Thyroid gland (tissue), 4 donors: ENCODE data around the gene TRAF6. TPM values are rescaled to one million over a fixed set of nuclear protein-coding genes. Genes with fewer than 3 reads are reported as not detected.
"Not testable (repeated sequence)": the region's sequence is repeated elsewhere in the genome, so short reads cannot be mapped to it uniquely, and the experiment has no call there.

ENCODE experiments used
- DNase-seq, 2 donors: peaks; one replicate each; pipeline ENCODE4 v3.0.0-alpha.2; 2019
- H3K27ac ChIP-seq, 3 donors: fragments of 200-600 bp; sonication (generic); 1 replicate in 2 of 3; 2 replicates in 1 of 3; pipeline ENCODE4 v1.5.1; 2016 to 2019; ENCODE audit warnings: mild to moderate bottlenecking in 1 of 3, moderate library complexity in 1 of 3
- H3K27me3 ChIP-seq: fragments of 200-600 bp; sonication (generic); one replicate; pipeline ENCODE4 v1.5.1; 2019
- H3K36me3 ChIP-seq, 2 donors: fragments of 200-600 bp; sonication (generic); one replicate each; pipeline ENCODE4 v1.5.1; 2016 to 2019
- H3K4me1 ChIP-seq, 2 donors: fragments of 200-600 bp; sonication (generic); one replicate each; pipeline ENCODE4 v1.5.1; 2017 to 2019
- H3K4me3 ChIP-seq, 3 donors: fragments of 200-600 bp; sonication (generic); replicated peaks in 1 of 3; 1 replicate in 2 of 3; 2 replicates in 1 of 3; pipeline ENCODE4 v1.5.1; 2016; ENCODE audit warnings: mild to moderate bottlenecking in 1 of 3
- H3K9me3 ChIP-seq: fragments of 200-600 bp; sonication (generic); one replicate; pipeline ENCODE4 v1.5.1; 2017
- POLR2A ChIP-seq, 2 donors: fragments of 450-650 bp; IDR thresholded peaks; one replicate each; pipeline ENCODE4 v1.6.1; 2017; ENCODE audit warnings: antibody characterized with exemption in 2 of 2, mild to moderate bottlenecking in 2 of 2, moderate library complexity in 1 of 2
- WGBS, 2 donors: methylation state at CpG; one replicate each; pipeline ENCODE4 v1.1.5; 2017; 5-methylcytosine and 5-hydroxymethylcytosine counted together
- intact Hi-C: fragments of 100-400 bp; cut with DNase I; formaldehyde crosslinking; loops from one replicate; pipeline ENCODE4 v1.15.1; 2023
- total RNA-seq, 4 donors: library from RNA; depleted of rRNA; stranded (reverse); fragments of >200 nt; gene quantifications; one replicate each; pipeline ENCODE4 v1.2.3, GENCODE V29; 2016
- TF ChIP-seq, protein P1 (sequence below), 6 experiments: fragments of 200-600 bp in 3 of 6; fragments of 450-650 bp in 3 of 6; sonication (generic) in 3 of 6; IDR thresholded peaks; one replicate each; pipeline ENCODE4 v1.5.1; 2016 to 2019; ENCODE audit warnings: antibody characterized with exemption in 6 of 6, mild to moderate bottlenecking in 2 of 6, inconsistent platforms in 1 of 6, moderate library complexity in 1 of 6

TRAF6 gene
- total RNA-seq, 4 donors from 2014 or later: 16.0 to 30.5 (median 20.9) TPM

DNA sequence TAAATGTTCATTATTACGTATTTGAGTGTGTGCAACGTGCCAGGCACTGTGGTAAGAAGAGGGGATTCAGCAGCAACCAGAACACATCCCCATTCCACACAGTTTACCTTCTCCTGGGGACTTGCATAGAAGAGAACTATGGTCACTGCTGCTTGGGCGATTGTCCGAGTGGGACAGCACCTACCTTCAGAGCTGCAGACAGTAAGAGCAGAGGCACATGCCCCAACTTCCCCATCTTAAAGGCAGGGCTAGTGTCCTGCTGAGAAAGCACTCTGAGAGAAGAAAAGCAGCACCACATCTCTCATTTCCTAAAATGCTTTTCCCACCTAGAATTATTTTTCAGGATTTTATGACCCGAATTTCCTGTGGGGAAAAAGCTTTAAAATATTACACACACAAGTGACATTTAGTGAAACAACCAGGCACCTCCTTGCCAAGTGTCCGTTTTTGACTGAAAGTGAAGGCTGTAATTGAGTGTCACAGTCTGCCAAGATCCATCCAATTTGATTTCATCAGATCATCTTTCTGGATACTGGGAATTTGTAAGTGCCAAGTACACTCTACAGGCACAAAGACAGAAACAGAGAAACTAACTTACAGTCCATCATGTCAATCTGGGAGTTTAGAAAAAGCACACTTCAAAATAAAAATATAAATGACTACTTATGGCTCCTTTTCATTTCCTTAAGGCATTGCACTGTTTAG lies 24.6 kb downstream of the TRAF6 start:
- Histone ChIP-seq H3K9me3 (no peaks in the 10 kb centered on the region), H3K4me3 (no peak overlapping the region), H3K27me3 (no peaks in the 10 kb centered on the region), H3K36me3 (peaks cover 14 to 19% of the 10 kb centered on the region in 2 donors), H3K4me1 (no peaks in the 10 kb centered on the region), H3K27ac (no peak overlapping the region)
- no peak for DNase-seq
- intact Hi-C loops: no loop called here
- TF ChIP-seq POLR2A (IDR thresholded peaks at IDR 0.05): no peak
- WGBS, 2 donors: 82 to 84% methylated on average over 6 of the region's 6 CpGs

DNA sequence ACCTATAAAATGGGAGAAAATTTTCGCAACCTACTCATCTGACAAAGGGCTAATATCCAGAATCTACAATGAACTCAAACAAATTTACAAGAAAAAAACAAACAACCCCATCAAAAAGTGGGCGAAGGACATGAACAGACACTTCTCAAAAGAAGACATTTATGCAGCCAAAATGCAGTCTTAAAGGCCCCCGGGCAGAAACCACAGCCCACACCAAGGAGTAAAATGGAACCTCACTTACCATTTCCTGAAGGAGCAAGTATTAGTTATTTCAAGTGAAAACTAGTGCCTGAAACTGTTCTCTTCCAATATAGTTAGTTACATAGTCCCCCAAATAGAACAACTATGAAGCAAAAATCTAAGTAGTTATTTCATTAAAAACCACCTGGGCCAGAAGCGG lies 27.0 kb downstream of the TRAF6 start:
- H3K27ac ChIP-seq, H3K9me3 ChIP-seq, H3K4me3 ChIP-seq, H3K36me3 ChIP-seq, H3K4me1 ChIP-seq, intact Hi-C loops, DNase-seq, H3K27me3 ChIP-seq: not testable (repeated sequence)
- WGBS, 2 donors: 94 to 97% methylated on average over 3 of the region's 4 CpGs

DNA sequence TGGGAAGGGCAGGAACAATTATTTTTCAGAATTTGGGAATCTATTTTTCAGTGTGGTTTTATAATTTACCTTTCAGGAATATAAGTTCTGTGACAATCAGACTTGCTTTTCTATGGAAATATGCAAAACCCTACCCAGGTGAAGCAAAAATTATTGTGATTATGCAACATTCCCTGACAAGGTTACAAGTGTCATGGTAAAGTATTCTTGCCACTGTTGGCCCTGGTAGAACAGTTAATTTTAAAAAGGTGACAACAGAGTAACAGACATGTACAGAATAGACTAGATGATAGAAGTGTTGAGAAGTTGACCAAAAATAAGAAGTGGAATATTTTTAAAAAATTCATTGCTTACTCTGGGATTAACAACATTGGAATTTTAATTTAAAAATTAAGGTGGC lies 29.2 kb downstream of the TRAF6 start:
- TF ChIP-seq, protein P1, sequence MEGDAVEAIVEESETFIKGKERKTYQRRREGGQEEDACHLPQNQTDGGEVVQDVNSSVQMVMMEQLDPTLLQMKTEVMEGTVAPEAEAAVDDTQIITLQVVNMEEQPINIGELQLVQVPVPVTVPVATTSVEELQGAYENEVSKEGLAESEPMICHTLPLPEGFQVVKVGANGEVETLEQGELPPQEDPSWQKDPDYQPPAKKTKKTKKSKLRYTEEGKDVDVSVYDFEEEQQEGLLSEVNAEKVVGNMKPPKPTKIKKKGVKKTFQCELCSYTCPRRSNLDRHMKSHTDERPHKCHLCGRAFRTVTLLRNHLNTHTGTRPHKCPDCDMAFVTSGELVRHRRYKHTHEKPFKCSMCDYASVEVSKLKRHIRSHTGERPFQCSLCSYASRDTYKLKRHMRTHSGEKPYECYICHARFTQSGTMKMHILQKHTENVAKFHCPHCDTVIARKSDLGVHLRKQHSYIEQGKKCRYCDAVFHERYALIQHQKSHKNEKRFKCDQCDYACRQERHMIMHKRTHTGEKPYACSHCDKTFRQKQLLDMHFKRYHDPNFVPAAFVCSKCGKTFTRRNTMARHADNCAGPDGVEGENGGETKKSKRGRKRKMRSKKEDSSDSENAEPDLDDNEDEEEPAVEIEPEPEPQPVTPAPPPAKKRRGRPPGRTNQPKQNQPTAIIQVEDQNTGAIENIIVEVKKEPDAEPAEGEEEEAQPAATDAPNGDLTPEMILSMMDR (IDR thresholded peaks at IDR 0.05): no peak
- TF ChIP-seq POLR2A (IDR thresholded peaks at IDR 0.05): no peak

DNA sequence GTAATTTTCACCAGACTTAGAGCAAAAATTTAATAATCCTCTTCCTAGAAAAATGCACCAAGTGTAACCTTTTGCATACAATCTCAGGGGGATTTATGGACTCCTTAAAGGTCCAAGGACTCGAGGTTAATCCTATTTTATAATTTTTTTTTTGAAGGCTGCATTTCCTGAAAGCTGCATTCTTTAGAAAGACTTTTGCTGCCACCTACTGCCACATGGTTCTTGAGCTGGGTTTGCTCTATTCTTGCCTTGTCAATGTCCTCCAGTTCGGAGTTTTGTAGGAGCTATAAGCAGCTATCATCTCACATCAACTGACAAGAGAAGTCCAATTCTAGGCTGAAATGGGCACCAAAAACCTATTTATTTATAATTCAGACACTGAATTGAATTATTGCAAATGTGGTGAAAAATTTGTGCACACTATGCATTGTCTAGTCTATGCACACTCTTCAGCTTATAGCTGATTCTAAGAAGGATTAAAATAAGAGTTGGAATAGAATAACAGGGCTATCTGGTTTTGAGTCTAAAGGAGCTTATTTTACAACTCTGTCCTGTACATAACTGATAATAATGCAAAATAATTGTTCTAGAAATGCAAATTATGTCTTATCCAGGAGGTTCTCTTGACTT lies 31.3 kb downstream of the TRAF6 start:
- Histone ChIP-seq H3K9me3 (no peaks in the 10 kb centered on the region), H3K27ac (no peak overlapping the region), H3K27me3 (no peaks in the 10 kb centered on the region), H3K36me3 (no peaks in the 10 kb centered on the region), H3K4me1 (no peaks in the 10 kb centered on the region), H3K4me3 (no peak overlapping the region)
- WGBS, 2 donors: 34 to 41% methylated on average over 2 of the region's 2 CpGs
- DNase-seq: no peak
- TF ChIP-seq, protein P1 (IDR thresholded peaks at IDR 0.05): peak in 3 of 6 experiments; percentile 9 to 38 (median 32)
- TF ChIP-seq POLR2A (IDR thresholded peaks at IDR 0.05): no peak
- intact Hi-C loops: loop anchor here (10.0 kb wide), 1 partner anchor 174 kb away; no protein-coding TSS in a partner anchor

More for the DNA sequence above, 29.2 kb downstream of the TRAF6 start:
- DNase-seq: no peak
- Histone ChIP-seq H3K27me3 (no peaks in the 10 kb centered on the region), H3K36me3 (peaks cover 2 to 8% of the 10 kb centered on the region in 2 donors), H3K9me3 (no peaks in the 10 kb centered on the region), H3K4me3 (no peak overlapping the region), H3K4me1 (no peaks in the 10 kb centered on the region), H3K27ac (no peak overlapping the region)
- intact Hi-C loops: no loop called here

DNA sequence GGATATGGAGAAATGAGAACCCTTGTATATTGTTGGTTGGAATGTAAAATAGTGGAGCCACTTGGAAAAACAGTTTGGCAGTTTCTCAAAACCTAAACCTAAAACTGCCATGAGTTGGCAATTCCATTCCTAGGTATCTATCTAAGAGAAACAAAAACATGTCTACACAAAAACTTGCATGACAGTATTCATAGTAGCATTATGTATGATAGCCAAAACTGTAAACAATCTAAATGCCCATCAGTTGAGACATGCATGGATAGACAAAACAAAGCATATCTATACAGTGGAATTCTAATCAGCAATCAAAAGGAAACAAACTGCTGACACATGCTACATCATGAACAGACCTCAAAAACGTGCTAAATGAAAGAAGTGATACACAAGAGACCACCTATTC lies 34.9 kb downstream of the TRAF6 start:
- DNase-seq: no peak
- 53 to 63% methylated on average over 1 of the region's 1 CpG for WGBS, 2 donors
- Histone ChIP-seq H3K9me3 (no peaks in the 10 kb centered on the region), H3K27me3 (no peaks in the 10 kb centered on the region), H3K36me3 (no peaks in the 10 kb centered on the region), H3K4me3 (no peak overlapping the region), H3K4me1 (peaks cover 0 to 2% of the 10 kb centered on the region in 2 donors), H3K27ac (no peak overlapping the region)
- intact Hi-C loops: loop anchor here (10.0 kb wide), 1 partner anchor 170 kb away; no protein-coding TSS in a partner anchor
- TF ChIP-seq, protein P1 (IDR thresholded peaks at IDR 0.05): no peak
- no peak for TF ChIP-seq POLR2A (IDR thresholded peaks at IDR 0.05)

DNA sequence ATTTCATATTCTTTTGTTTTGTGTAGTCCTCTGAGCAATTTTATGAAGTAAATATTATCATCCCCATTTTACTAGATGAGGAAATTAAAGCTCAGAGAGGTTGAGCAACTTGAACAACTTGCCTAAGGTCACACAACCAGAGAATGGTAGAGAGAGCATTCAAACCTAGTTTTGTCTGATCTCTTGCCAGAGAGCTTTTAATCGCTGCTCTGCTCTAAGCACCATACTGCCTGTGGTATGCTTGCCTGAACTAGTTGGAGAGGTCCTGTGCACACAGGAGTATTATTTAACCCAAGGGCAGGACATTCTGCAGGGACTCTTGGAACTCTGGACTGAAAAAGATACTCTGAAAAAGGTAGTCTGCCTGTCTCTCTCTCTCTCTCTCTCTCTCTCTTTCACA lies 38.5 kb downstream of the TRAF6 start:
- Histone ChIP-seq H3K27ac (no peak overlapping the region), H3K9me3 (no peaks in the 10 kb centered on the region), H3K27me3 (no peaks in the 10 kb centered on the region), H3K4me3 (no peak overlapping the region), H3K36me3 (no peaks in the 10 kb centered on the region), H3K4me1 (peaks cover 0 to 5% of the 10 kb centered on the region in 2 donors)
- intact Hi-C loops: loop anchor here (10.0 kb wide), 1 partner anchor 167 kb away; no protein-coding TSS in a partner anchor
- TF ChIP-seq, protein P1 (IDR thresholded peaks at IDR 0.05): no peak
- no peak for TF ChIP-seq POLR2A (IDR thresholded peaks at IDR 0.05)
- no peak for DNase-seq
- 39 to 45% methylated on average over 1 of the region's 1 CpG for WGBS, 2 donors
